OCI-LY7 (cell line): ENCODE results near the gene MPZL3. TPM values are rescaled to one million over a fixed set of nuclear protein-coding genes. Genes with fewer than 3 reads are reported as not detected.

ENCODE experiments used
- BruUV-seq: library from RNA; stranded (reverse); fragments of 400-500 nt; replicated peaks from 2 replicates; lab custom pipeline; 2021; lab: Mats Ljungman, UMichigan
- CTCF ChIA-PET: fragments of 300-600 bp; sonication (Branson Sonifier 250); formaldehyde crosslinking; loops from one replicate; lab custom pipeline; 2022; ENCODE audit warnings: antibody characterized with exemption; ENCODE audit not compliant: unreplicated experiment; lab: Charles Lee
- POLR2A ChIA-PET: fragments of 300-600 bp; sonication (Branson Sonifier 250); formaldehyde crosslinking; loops from one replicate; lab custom pipeline; 2022; ENCODE audit warnings: antibody characterized with exemption; lab: Charles Lee
- DNase-seq: peaks from one replicate; pipeline ENCODE4 v3.0.0-alpha.2; 2015; ENCODE audit warnings: low spot score
- H2AFZ ChIP-seq: fragments of 200-600 bp; sonication (generic), shearing (Covaris generic); 2 replicates; pipeline ENCODE4 v1.6.1; 2014; ENCODE audit warnings: mild to moderate bottlenecking, antibody characterized with exemption, low read length, moderate library complexity
- H3K27ac ChIP-seq: fragments of 200-600 bp; sonication (generic); 2 replicates; pipeline ENCODE4 v1.5.1; 2014; ENCODE audit warnings: mixed run types, low read depth, mild to moderate bottlenecking, moderate library complexity, low read length, inconsistent platforms; ENCODE audit not compliant: poor library complexity, severe bottlenecking
- H3K36me3 ChIP-seq: fragments of 200-600 bp; sonication (generic); 2 replicates; pipeline ENCODE4 v1.6.1; 2014; ENCODE audit warnings: mild to moderate bottlenecking, antibody characterized with exemption, low read length, moderate library complexity, mixed read lengths; ENCODE audit not compliant: insufficient read depth
- H3K4me1 ChIP-seq: fragments of 200-600 bp; sonication (generic); 2 replicates; pipeline ENCODE4 v1.5.1; 2014; ENCODE audit warnings: mild to moderate bottlenecking, low read length; ENCODE audit not compliant: insufficient read depth, poor library complexity, severe bottlenecking
- H3K4me2 ChIP-seq: fragments of 200-600 bp; sonication (generic); 2 replicates; pipeline ENCODE4 v1.6.1; 2014; ENCODE audit warnings: mild to moderate bottlenecking, low read length
- H3K4me3 ChIP-seq: fragments of 200-600 bp; sonication (generic); 2 replicates; pipeline ENCODE4 v1.5.1; 2014; ENCODE audit warnings: mild to moderate bottlenecking, low read depth, low read length; ENCODE audit not compliant: poor library complexity, severe bottlenecking
- H3K79me2 ChIP-seq: fragments of 200-600 bp; sonication (generic); 2 replicates; pipeline ENCODE4 v1.6.1; 2016; ENCODE audit warnings: low read depth, mild to moderate bottlenecking, low read length, moderate library complexity, mixed read lengths; ENCODE audit not compliant: insufficient read depth
- H3K9me2 ChIP-seq: fragments of 200-600 bp; sonication (generic); 2 replicates; pipeline ENCODE4 v1.6.1; 2016; ENCODE audit warnings: mild to moderate bottlenecking, low read length, mixed read lengths; ENCODE audit not compliant: insufficient read depth
- H3K9me3 ChIP-seq: fragments of 200-600 bp; sonication (generic); 2 replicates; pipeline ENCODE4 v1.6.1; 2014; ENCODE audit warnings: mild to moderate bottlenecking, mixed run types, low read length, mixed read lengths
- H4K20me1 ChIP-seq: fragments of 200-600 bp; sonication (generic); 2 replicates; pipeline ENCODE4 v1.6.1; 2014; ENCODE audit warnings: mild to moderate bottlenecking, antibody characterized with exemption, low read length, moderate library complexity, mixed read lengths; ENCODE audit not compliant: insufficient read depth
- EZH2phosphoT487 ChIP-seq: fragments of 200-600 bp; sonication (generic); IDR thresholded peaks from 2 replicates; pipeline ENCODE4 v1.6.1; 2018; ENCODE audit warnings: low read depth, borderline replicate concordance, mild to moderate bottlenecking, mixed run types, antibody characterized with exemption, low read length, moderate library complexity, mixed read lengths
- intact Hi-C: fragments of 100-400 bp; cut with micrococcal nuclease; formaldehyde crosslinking; loops from one replicate; pipeline ENCODE4 v1.10.0; 2022; ENCODE audit not compliant: unreplicated experiment
- total RNA-seq, 2 experiments: library from RNA; depleted of rRNA in 1 of 2; stranded (reverse); fragments of >200 nt in 1 of 2; shearing (Covaris generic) in 1 of 2; gene quantifications; 2 replicates each; pipeline ENCODE4 v1.2.3, GENCODE V29; 2014 to 2022
- TF ChIP-seq, protein P1 (sequence below): fragments of 200-600 bp; sonication (generic); conservative IDR thresholded peaks from 2 replicates; pipeline ENCODE4 v1.5.1; 2014; ENCODE audit warnings: mild to moderate bottlenecking, antibody characterized with exemption, low read length, moderate library complexity, mixed read lengths

Gene MPZL3
- total RNA-seq, 2 experiments from 2014 or later: 1.9 to 5.8 TPM

DNA sequence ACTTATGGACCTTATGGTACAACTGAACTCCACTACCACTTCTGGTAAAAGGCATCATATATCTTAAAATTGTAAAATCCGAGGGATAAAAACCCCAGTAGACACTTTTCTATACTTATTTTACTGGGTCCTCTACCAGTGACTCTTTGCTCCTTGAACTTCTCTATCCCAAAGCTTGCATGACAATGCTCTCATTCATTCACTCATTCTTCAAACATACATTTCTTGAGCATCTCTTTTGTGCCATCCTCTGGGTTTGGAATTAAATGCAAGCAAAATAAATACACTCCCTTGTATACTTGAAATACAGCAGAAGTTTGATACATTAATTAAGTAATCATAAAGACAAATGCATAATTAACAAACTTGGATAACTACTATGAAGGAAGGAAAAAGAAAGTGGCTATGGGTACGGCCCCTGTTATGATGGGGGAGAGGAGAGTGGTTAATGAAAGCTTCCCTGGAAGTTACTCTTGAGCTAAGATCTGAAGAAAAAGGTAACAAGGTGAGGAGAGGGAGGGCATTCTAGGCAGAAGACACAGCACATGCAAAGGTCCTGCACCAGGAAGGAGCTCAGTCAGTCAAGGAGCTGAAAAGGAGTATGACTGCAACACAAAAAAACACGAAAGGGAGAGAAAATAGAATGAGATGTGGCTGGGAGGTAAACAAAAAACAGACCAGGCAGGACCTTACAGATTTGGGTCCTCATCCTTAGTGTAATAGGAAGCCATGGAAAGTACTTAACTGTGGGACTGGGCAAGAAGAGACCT lies 8.0 kb downstream of the MPZL3 start:
- Histone ChIP-seq H4K20me1 (no peaks in the 10 kb centered on the region), H3K4me3 (no peak overlapping the region), H2AFZ (no peak overlapping the region), H3K36me3 (no peaks in the 10 kb centered on the region), H3K9me3 (no peaks in the 10 kb centered on the region), H3K9me2 (no peaks in the 10 kb centered on the region), H3K27ac (no peak overlapping the region), H3K79me2 (no peaks in the 10 kb centered on the region), H3K4me2 (no peak overlapping the region), H3K4me1 (no peaks in the 10 kb centered on the region)
- ChIA-PET CTCF (no interaction called here), POLR2A (interaction anchor here (0.7 kb wide), 1 partner anchor 516 kb away, joined by 3 read pairs; no protein-coding TSS in a partner anchor)
- intact Hi-C loops: no loop called here
- TF ChIP-seq EZH2phosphoT487: no peak
- TF ChIP-seq, protein P1, sequence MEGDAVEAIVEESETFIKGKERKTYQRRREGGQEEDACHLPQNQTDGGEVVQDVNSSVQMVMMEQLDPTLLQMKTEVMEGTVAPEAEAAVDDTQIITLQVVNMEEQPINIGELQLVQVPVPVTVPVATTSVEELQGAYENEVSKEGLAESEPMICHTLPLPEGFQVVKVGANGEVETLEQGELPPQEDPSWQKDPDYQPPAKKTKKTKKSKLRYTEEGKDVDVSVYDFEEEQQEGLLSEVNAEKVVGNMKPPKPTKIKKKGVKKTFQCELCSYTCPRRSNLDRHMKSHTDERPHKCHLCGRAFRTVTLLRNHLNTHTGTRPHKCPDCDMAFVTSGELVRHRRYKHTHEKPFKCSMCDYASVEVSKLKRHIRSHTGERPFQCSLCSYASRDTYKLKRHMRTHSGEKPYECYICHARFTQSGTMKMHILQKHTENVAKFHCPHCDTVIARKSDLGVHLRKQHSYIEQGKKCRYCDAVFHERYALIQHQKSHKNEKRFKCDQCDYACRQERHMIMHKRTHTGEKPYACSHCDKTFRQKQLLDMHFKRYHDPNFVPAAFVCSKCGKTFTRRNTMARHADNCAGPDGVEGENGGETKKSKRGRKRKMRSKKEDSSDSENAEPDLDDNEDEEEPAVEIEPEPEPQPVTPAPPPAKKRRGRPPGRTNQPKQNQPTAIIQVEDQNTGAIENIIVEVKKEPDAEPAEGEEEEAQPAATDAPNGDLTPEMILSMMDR: no peak
- DNase-seq: no peak
- BruUV-seq: no TSS peak

DNA sequence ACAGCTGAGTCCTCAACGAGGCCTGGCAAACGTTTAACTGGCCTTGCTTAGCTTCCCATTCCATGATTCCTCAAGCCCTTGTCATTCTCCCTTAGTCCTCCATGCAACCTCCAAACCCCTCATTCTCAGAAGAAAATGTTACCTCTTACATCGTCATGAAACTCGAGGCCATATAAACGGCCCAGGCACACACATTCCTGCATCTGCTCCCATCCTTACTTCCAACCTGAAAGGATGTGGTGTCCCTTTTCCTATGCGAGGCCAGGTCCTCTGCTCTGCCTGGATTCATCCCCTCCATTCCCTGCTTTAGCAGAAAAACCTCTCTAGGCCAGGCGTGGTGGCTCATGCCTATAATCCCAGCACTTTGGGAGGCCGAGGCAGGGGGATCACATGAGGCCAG lies 9.0 kb downstream of the MPZL3 start:
- H3K4me1 ChIP-seq: no peaks in the 10 kb centered on the region
- intact Hi-C loops: no loop called here

More for the DNA sequence above, 9.0 kb downstream of the MPZL3 start:
- Histone ChIP-seq H3K4me2 (no peak overlapping the region), H3K27ac (no peak overlapping the region), H3K79me2 (no peaks in the 10 kb centered on the region), H4K20me1 (no peaks in the 10 kb centered on the region), H3K36me3 (no peaks in the 10 kb centered on the region), H2AFZ (no peak overlapping the region), H3K4me3 (no peak overlapping the region), H3K9me2 (no peaks in the 10 kb centered on the region), H3K9me3 (no peaks in the 10 kb centered on the region)
- no peak for DNase-seq
- BruUV-seq: no TSS peak
- TF ChIP-seq, protein P1: no peak
- no peak for TF ChIP-seq EZH2phosphoT487
- ChIA-PET CTCF (no interaction called here), POLR2A (no interaction called here)
